Panc1 (cell line): Measurements from ENCODE around the gene APH1A.

Experiments used
- TCF7L2 ChIP-seq: IDR thresholded peaks from 2 replicates; pipeline ENCODE4 v1.6.1; 2011; ENCODE audit warnings: mild to moderate bottlenecking, low read depth, low read length, inconsistent platforms
- TF ChIP-seq, protein P1 (sequence below): fragments of 450-650 bp; IDR thresholded peaks from 2 replicates; pipeline ENCODE4 v1.5.1; 2017; ENCODE audit warnings: mild to moderate bottlenecking

DNA sequence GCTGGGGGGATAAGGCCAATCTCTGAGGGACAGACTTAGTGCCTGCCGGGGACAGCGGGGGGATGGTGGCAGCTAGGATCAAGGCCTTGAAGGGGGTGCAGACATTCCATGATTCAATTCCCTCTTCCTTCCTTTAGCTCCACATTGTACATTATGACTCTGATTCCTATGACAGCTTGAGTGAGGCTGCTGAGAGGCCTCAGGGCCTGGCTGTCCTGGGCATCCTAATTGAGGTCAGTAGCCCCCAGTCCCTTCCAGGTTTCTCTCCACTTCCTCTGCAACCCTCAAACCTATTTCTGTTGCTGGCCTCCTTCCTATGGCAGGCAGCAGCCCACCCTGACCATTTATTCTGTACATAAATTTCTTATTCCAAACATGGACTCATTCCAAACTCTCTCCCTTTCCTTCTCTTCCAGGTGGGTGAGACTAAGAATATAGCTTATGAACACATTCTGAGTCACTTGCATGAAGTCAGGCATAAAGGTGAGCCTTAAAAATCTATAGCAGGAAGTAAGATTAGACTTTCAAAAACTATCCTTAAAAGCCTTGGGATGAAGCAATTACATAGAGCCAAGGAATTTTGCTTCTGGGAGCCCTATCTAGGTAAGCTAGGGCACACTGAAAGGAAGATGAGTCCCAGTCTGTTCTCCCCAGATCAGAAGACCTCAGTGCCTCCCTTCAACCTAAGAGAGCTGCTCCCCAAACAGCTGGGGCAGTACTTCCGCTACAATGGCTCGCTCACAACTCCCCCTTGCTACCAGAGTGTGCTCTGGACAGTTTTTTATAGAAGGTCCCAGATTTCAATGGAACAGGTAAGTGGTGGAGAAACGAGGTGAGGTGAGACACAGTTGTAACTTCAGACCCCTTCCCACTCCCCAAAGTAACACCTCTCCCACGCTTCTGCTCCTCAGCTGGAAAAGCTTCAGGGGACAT, 6.2 kb downstream of the APH1A start:
- TF ChIP-seq, protein P1, sequence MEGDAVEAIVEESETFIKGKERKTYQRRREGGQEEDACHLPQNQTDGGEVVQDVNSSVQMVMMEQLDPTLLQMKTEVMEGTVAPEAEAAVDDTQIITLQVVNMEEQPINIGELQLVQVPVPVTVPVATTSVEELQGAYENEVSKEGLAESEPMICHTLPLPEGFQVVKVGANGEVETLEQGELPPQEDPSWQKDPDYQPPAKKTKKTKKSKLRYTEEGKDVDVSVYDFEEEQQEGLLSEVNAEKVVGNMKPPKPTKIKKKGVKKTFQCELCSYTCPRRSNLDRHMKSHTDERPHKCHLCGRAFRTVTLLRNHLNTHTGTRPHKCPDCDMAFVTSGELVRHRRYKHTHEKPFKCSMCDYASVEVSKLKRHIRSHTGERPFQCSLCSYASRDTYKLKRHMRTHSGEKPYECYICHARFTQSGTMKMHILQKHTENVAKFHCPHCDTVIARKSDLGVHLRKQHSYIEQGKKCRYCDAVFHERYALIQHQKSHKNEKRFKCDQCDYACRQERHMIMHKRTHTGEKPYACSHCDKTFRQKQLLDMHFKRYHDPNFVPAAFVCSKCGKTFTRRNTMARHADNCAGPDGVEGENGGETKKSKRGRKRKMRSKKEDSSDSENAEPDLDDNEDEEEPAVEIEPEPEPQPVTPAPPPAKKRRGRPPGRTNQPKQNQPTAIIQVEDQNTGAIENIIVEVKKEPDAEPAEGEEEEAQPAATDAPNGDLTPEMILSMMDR, result no peak
- no peak for TF ChIP-seq TCF7L2
